ENCODE results near the gene SCN4B. TPM values are rescaled to one million over a fixed set of nuclear protein-coding genes. Genes with fewer than 3 reads are reported as not detected.
A peak's percentile ranks its signal among the peaks of the same experiment; 100 is the strongest.

Gene SCN4B
- total RNA-seq, 1 experiment from 2014 or later: not detected

- H3K79me2 ChIP-seq (ENCODE audit: low read depth): no peaks in the 10 kb centered on the region
- TF ChIP-seq CTCF (conservative IDR thresholded peaks at IDR 0.05): no peak
- H2AFZ ChIP-seq: no peak overlapping the region
- peaks cover 21% of the 10 kb centered on the region for H3K4me1 ChIP-seq (replicated peaks; ENCODE audit: insufficient read depth)
- no peaks in the 10 kb centered on the region for H3K9me2 ChIP-seq (ENCODE audit: insufficient read depth)
- peak in 1 of 2 experiments; percentile 59 for DNase-seq
- H3K9me3 ChIP-seq (ENCODE audit: insufficient read depth, low read depth): no peaks in the 10 kb centered on the region
- no peaks in the 10 kb centered on the region; the same call in 1 of the 2 replicates for H3F3A ChIP-seq (ENCODE audit: insufficient read depth, low read depth)
- no peak overlapping the region for H3K27ac ChIP-seq
- ChIA-PET POLR2A (ENCODE audit: unreplicated experiment) (no interaction called here), CTCF (interaction anchor here (0.5 kb wide), 1 partner anchor 10 kb away, joined by 3 read pairs; no protein-coding TSS in a partner anchor)
- intact Hi-C loops (cut with micrococcal nuclease; ENCODE audit: unreplicated experiment): loop anchor here (5.0 kb wide), 1 partner anchor 72 kb away; no protein-coding TSS in a partner anchor
- no peak overlapping the region for H3K4me3 ChIP-seq
- BruUV-seq (replicated peaks): no TSS peak
- no peak overlapping the region for H3K4me2 ChIP-seq
- H3K27me3 ChIP-seq (ENCODE audit: insufficient read depth, low read depth): no peaks in the 10 kb centered on the region
- H4K20me1 ChIP-seq (ENCODE audit: insufficient read depth): no peaks in the 10 kb centered on the region
- no peaks in the 10 kb centered on the region for H3K36me3 ChIP-seq (ENCODE audit: low read depth)
Measured at GRCh38 chr11:118129471-118130172, 23.0 kb downstream of the SCN4B start.

GRCh38 chr11:118128721-118129470 lies 23.7 kb downstream of the SCN4B start:
- intact Hi-C loops (cut with micrococcal nuclease; ENCODE audit: unreplicated experiment): no loop called here
- Histone ChIP-seq H3K4me2 (no peak overlapping the region), H3K4me1 (replicated peaks; ENCODE audit: insufficient read depth) (peaks cover 21% of the 10 kb centered on the region), H3K36me3 (ENCODE audit: low read depth) (no peaks in the 10 kb centered on the region), H3K4me3 (no peak overlapping the region), H3K79me2 (ENCODE audit: low read depth) (no peaks in the 10 kb centered on the region), H2AFZ (no peak overlapping the region), H3K27me3 (ENCODE audit: insufficient read depth, low read depth) (no peaks in the 10 kb centered on the region), H3K9me2 (ENCODE audit: insufficient read depth) (no peaks in the 10 kb centered on the region), H3F3A (ENCODE audit: insufficient read depth, low read depth) (no peaks in the 10 kb centered on the region; the same call in 1 of the 2 replicates), H4K20me1 (ENCODE audit: insufficient read depth) (no peaks in the 10 kb centered on the region), H3K9me3 (ENCODE audit: insufficient read depth, low read depth) (no peaks in the 10 kb centered on the region), H3K27ac (no peak overlapping the region)
- CTCF ChIA-PET: interaction anchor here (0.6 kb wide), 1 partner anchor 54 kb away, joined by 5 read pairs; no protein-coding TSS in a partner anchor
- no TSS peak for BruUV-seq (replicated peaks)
- POLR2A ChIA-PET (ENCODE audit: unreplicated experiment): no interaction called here
- no peak for DNase-seq
- TF ChIP-seq CTCF (conservative IDR thresholded peaks at IDR 0.05) (no peak), EZH2 (IDR thresholded peaks at IDR 0.05; ENCODE audit: low read depth) (no peak)

- no peak overlapping the region for H3K27ac ChIP-seq
- ChIA-PET POLR2A (ENCODE audit: unreplicated experiment) (no interaction called here), CTCF (interaction anchor here (0.6 kb wide), 1 partner anchor 54 kb away, joined by 5 read pairs; no protein-coding TSS in a partner anchor)
- H3K27me3 ChIP-seq (ENCODE audit: insufficient read depth, low read depth): no peaks in the 10 kb centered on the region
- no peaks in the 10 kb centered on the region for H3K36me3 ChIP-seq (ENCODE audit: low read depth)
- H3K79me2 ChIP-seq (ENCODE audit: low read depth): no peaks in the 10 kb centered on the region
- TF ChIP-seq CTCF (conservative IDR thresholded peaks at IDR 0.05) (no peak), EZH2 (IDR thresholded peaks at IDR 0.05; ENCODE audit: low read depth) (no peak)
- DNase-seq: no peak
- intact Hi-C loops (cut with micrococcal nuclease; ENCODE audit: unreplicated experiment): no loop called here
- no peaks in the 10 kb centered on the region for H4K20me1 ChIP-seq (ENCODE audit: insufficient read depth)
- H3K4me2 ChIP-seq: no peak overlapping the region
- H3F3A ChIP-seq (ENCODE audit: insufficient read depth, low read depth): no peaks in the 10 kb centered on the region; the same call in 1 of the 2 replicates
- no TSS peak for BruUV-seq (replicated peaks)
- no peak overlapping the region for H3K4me3 ChIP-seq
- H3K4me1 ChIP-seq (replicated peaks; ENCODE audit: insufficient read depth): peaks cover 21% of the 10 kb centered on the region
- no peaks in the 10 kb centered on the region for H3K9me3 ChIP-seq (ENCODE audit: insufficient read depth, low read depth)
- no peaks in the 10 kb centered on the region for H3K9me2 ChIP-seq (ENCODE audit: insufficient read depth)
- H2AFZ ChIP-seq: no peak overlapping the region
Measured at GRCh38 chr11:118128310-118128709, 24.3 kb downstream of the SCN4B start.

Measured in PC-9 (cell line).